ENCODE data around the gene NAA30. TPM values are rescaled to one million over a fixed set of nuclear protein-coding genes. Genes with fewer than 3 reads are reported as not detected.

The NAA30 gene
- total and polyA plus RNA-seq, 9 of the 15 experiments (the other 6 are each of a cell fraction or from before 2014, with no cell fraction given): 2.2 to 8.0 (median 6.9) TPM

DNA sequence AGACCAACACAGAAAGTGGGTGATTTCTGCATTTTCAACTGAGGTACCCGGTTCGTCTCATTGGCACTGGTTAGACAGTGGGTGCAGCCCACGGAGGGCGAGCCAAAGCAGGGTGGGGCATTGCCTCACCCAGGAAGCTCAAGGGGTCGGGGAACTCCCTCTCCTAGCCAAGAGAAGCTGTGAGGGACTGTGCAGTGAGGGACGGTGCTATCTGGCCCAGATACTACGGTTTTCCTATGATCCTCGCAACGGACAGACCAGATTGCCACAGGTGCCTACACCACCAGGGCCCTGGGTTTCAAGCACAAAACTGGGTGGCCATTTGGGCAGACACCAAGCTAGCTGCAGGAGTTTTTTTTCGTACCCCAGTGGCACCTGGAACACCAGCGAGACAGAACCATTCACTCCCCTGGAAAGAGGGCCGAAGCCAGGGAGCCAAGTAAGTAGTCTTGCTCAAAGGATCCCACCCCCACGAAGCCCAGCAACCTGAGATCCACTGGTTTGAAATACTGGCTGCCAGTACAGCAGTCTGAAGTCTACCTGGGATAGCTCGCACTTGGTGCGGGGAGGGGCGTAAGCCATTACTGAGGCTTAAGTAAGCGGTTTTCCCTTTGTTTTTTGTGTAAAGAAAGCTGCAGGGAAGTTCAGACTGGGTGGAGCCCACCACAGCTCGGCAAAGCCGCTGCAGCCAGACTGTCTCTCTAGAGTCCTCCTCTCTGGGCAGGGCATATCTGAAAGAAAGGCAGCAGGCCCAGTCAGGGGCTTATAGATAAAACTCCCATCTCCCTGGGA, 25.5 kb upstream of the NAA30 start (continued):
- TF ChIP-seq POLR3G (IDR thresholded peaks at IDR 0.05; ENCODE audit: extremely low read depth, insufficient read length, insufficient replicate concordance): no peak
- TF ChIP-seq, protein P1, sequence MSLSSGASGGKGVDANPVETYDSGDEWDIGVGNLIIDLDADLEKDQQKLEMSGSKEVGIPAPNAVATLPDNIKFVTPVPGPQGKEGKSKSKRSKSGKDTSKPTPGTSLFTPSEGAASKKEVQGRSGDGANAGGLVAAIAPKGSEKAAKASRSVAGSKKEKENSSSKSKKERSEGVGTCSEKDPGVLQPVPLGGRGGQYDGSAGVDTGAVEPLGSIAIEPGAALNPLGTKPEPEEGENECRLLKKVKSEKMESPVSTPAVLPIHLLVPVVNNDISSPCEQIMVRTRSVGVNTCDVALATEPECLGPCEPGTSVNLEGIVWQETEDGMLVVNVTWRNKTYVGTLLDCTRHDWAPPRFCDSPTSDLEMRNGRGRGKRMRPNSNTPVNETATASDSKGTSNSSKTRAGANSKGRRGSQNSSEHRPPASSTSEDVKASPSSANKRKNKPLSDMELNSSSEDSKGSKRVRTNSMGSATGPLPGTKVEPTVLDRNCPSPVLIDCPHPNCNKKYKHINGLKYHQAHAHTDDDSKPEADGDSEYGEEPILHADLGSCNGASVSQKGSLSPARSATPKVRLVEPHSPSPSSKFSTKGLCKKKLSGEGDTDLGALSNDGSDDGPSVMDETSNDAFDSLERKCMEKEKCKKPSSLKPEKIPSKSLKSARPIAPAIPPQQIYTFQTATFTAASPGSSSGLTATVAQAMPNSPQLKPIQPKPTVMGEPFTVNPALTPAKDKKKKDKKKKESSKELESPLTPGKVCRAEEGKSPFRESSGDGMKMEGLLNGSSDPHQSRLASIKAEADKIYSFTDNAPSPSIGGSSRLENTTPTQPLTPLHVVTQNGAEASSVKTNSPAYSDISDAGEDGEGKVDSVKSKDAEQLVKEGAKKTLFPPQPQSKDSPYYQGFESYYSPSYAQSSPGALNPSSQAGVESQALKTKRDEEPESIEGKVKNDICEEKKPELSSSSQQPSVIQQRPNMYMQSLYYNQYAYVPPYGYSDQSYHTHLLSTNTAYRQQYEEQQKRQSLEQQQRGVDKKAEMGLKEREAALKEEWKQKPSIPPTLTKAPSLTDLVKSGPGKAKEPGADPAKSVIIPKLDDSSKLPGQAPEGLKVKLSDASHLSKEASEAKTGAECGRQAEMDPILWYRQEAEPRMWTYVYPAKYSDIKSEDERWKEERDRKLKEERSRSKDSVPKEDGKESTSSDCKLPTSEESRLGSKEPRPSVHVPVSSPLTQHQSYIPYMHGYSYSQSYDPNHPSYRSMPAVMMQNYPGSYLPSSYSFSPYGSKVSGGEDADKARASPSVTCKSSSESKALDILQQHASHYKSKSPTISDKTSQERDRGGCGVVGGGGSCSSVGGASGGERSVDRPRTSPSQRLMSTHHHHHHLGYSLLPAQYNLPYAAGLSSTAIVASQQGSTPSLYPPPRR (CRISPR knock-in tag; IDR thresholded peaks at IDR 0.05; ENCODE audit: borderline replicate concordance): no peak
- TF ChIP-seq, protein P2, sequence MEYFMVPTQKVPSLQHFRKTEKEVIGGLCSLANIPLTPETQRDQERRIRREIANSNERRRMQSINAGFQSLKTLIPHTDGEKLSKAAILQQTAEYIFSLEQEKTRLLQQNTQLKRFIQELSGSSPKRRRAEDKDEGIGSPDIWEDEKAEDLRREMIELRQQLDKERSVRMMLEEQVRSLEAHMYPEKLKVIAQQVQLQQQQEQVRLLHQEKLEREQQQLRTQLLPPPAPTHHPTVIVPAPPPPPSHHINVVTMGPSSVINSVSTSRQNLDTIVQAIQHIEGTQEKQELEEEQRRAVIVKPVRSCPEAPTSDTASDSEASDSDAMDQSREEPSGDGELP (CRISPR knock-in tag; IDR thresholded peaks at IDR 0.05; ENCODE audit: borderline replicate concordance): no peak
